ENCODE results near the gene TEN1.

DNA sequence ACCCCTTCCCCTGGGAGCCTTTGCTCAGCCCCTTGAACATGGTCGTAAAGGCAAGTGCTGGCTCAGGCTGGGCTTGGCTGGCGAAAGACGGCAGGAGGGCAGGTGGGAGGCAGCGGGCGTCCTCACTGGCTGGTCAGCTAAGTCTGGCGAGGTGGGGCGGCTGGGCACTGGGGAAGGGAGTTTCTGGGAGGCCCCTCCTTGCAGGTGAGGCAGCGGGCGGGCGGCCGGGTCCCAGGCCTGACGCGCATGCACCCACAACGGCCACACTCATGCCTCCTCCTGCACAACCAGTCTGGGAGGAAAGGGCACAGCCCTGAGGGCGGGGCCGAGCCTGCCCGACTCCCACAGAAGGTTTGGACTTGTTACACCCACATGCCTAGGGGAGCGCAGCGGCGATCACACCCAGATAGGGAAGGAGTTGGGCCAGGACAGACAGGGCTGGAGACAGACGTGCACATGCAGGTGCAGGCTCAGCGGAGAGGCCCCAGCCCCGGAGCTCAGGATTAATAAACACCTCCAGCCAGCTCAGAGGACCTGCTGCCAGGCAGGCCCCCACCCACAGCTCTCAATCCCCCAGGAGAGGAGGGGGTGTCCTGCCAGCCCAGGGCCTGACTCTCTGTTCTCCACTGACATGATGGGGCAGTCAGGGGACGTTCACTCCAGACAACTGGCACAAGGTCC, 48.3 kb downstream of the TEN1 start, which contains the start of gene EVPL:
- TF ChIP-seq GATA2 (IDR thresholded peaks at IDR 0.05; ENCODE audit: low read depth, low read length) (no peak), GATA3 (IDR thresholded peaks at IDR 0.05; ENCODE audit: low read depth, low read length) (no peak)

Data from SH-SY5Y (cell line).